Right cardiac atrium (tissue), 5 donors: ENCODE data around the gene TRIM47. TPM values are rescaled to one million over a fixed set of nuclear protein-coding genes. Genes with fewer than 3 reads are reported as not detected.
A peak's percentile ranks its signal among the peaks of the same experiment; 100 is the strongest.

ENCODE experiments used
- ATAC-seq, 2 donors: fragments of 200-7000 bp; cut with Tn5 transposase; one replicate each; pipeline versions ENCODE4 v1.8.0 to v1.9.1; 2020; ENCODE audit warnings: moderate library complexity in 2 of 2, mild to moderate bottlenecking in 1 of 2
- DNase-seq, 3 donors: peaks; one replicate each; pipeline ENCODE4 v3.0.0-alpha.2; 2020
- H3K27ac ChIP-seq: one replicate; pipeline ENCODE4 v1.5.1; 2013; ENCODE audit warnings: mild to moderate bottlenecking, low read length, control low read depth, moderate library complexity
- H3K27me3 ChIP-seq: one replicate; pipeline ENCODE4 v1.6.1; 2013; ENCODE audit not compliant: control insufficient read depth, insufficient read depth
- H3K4me1 ChIP-seq: one replicate; pipeline ENCODE4 v1.6.1; 2013; ENCODE audit warnings: low read length; ENCODE audit not compliant: control insufficient read depth, insufficient read depth
- H3K4me3 ChIP-seq: one replicate; pipeline ENCODE4 v1.5.1; 2013; ENCODE audit warnings: low read length, control low read depth
- H3K9me3 ChIP-seq: one replicate; pipeline ENCODE4 v1.6.1; 2013; ENCODE audit warnings: low read length; ENCODE audit not compliant: control insufficient read depth
- WGBS: extraction: QIAGEN DNeasy Blood & Tissue Kit; methylation state at CpG from one replicate; pipeline ENCODE4 v1.1.7; 2013; 5-methylcytosine and 5-hydroxymethylcytosine counted together
- intact Hi-C, 4 donors: fragments of 100-400 bp; cut with DNase I; formaldehyde crosslinking; loops; one replicate each; pipeline versions ENCODE4 v1.11.0 to v1.14.0; 2022 to 2023
- polyA plus RNA-seq: library from polyadenylated mRNA; stranded (reverse); fragments of 200-250 nt; gene quantifications from one replicate; pipeline ENCODE4 v1.2.3, GENCODE V29; 2013
- total RNA-seq, 4 donors: library from RNA; stranded (reverse); fragmentation: NEBNext Ultra II Directional; extraction: Animal tissue kit (Norgen Biotek cat#: 25700); gene quantifications; one replicate each; pipeline ENCODE4 v1.2.1, GENCODE V29; 2021
- donor health status: healthy with polysubstance abuse.
- donor health status: DM: no; HTN: yes; CAD: no.
- donor health status: DM: no; HTN: no; CAD: no.
- donor health status: DM: no; HTN: yes; CAD: no; lungs with severe emphysema.
- donor health status: DM: yes; HTN: yes; CAD: no.

Gene TRIM47
- total and polyA plus RNA-seq, 5 donors, result 19.2 to 25.9 (median 25.1) TPM

DNA sequence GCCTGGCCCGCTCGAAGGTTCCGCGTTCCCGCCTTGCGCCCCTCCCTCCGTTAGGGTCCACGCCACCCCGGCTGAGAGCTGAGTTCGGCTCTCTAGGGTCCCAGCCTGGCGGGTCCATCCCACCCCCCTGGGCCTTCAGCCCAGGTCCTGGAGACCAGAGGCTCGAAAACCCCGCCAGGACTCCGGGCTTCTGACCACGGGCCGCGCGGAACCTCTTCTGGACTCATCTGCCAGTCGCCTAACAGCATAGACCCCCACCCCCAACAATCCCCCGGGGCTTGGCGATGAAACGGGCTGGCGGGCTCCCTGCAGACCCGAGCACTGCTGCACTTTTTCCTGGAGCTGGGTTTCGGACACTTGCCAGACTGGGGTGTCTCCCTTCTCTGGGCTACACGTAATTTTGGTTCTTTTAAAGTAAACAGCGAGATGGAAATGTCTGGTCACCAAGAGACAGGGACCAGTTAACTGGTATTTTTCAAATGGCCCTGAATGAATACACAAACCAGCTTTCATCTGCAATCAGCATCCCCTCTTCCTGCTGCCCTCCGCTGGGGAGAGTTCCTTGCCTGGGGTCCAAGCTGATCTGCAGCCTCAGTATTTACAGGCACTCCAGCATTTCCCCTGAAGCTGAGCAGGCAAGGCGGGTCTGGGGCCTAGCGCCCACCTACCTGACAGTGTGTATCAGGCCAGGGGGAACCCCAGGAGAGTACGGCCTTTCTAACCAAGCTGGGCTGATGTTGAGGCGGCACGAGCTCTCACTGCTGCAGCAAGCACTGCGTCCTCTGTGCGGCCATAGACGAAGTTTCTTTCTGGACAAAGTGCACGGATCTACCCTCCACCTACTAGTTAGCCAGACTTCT lies 19.0 kb upstream of the TRIM47 start:
- ATAC-seq, result no peak
- WGBS, result 50% methylated on average over 37 of the region's 37 CpGs
- peak overlapping the region; percentile 46 for H3K27ac ChIP-seq
- no peaks in the 10 kb centered on the region for H3K9me3 ChIP-seq
- H3K27me3 ChIP-seq, result no peaks in the 10 kb centered on the region
- DNase-seq, result peak; percentile 58 to 64 (median 60)
- no peak overlapping the region for H3K4me3 ChIP-seq
- H3K4me1 ChIP-seq, result no peaks in the 10 kb centered on the region
- intact Hi-C loops, result loop anchor here in 2 of 4 donors (10.0 kb wide), 2 partner anchors 113 to 133 kb away; partner anchors contain the start of genes GALK1 (in 1 of the 2) and UNK (in 1 of the 2)

DNA sequence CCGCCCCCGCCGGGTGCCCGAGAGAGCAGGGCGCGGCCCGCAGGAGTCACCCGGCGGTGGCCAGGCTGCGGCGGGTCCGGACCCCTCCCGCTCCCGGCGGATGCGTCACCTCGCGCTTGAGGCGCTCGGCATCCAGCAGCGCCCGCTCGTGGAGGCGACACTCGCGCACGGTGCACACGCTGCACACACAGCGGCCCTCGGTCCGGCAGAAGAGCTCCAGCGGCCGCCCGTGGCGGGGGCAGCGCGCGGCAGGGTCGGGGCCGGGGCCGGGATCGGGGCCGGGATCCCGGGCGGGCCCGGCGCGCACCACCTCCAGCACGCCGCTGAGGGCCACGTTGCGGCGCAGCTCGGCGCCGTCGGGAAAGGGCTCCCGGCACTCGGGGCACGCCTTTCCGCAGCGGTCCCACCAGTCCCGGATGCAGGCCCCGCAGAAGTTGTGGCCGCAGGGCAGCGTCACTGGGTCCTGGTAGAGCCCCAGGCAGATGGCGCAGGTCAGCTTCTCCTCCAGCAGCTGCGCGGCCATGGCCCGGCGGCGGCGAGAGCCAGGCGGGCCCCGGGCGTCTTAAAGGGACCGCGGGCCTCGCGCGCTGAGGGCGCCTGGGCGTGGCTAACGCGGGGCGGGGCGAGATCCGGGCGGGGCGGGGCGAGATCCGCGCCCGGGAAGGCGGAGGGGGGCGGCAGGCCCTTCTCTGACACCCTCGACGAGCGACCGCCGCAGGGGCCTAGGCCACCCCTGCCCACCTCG lies 18.2 kb upstream of the TRIM47 start, which contains the start of gene TRIM65:
TSS of gene TRIM65 (minus strand) at position 537 of the 745 bp plus-strand sequence. CDS start at position 523, 14 bp downstream.
- Histone ChIP-seq H3K9me3 (no peaks in the 10 kb centered on the region), H3K4me3 (peak within 1 kb of the TSS; percentile 60), H3K27me3 (no peaks in the 10 kb centered on the region), H3K4me1 (no peaks in the 10 kb centered on the region), H3K27ac (peak within 1 kb of the TSS; percentile 90)
- WGBS, result under 1% methylated on average over 102 of the region's 102 CpGs
- intact Hi-C loops, result loop anchor here in 2 of 4 donors (10.0 kb wide), 2 partner anchors 112 to 132 kb away; partner anchors contain the start of genes GALK1 (in 1 of the 2) and UNK (in 1 of the 2)
- DNase-seq (peak; percentile 91 to 96 (median 95)), ATAC-seq (peak; percentile 80 to 87)

DNA sequence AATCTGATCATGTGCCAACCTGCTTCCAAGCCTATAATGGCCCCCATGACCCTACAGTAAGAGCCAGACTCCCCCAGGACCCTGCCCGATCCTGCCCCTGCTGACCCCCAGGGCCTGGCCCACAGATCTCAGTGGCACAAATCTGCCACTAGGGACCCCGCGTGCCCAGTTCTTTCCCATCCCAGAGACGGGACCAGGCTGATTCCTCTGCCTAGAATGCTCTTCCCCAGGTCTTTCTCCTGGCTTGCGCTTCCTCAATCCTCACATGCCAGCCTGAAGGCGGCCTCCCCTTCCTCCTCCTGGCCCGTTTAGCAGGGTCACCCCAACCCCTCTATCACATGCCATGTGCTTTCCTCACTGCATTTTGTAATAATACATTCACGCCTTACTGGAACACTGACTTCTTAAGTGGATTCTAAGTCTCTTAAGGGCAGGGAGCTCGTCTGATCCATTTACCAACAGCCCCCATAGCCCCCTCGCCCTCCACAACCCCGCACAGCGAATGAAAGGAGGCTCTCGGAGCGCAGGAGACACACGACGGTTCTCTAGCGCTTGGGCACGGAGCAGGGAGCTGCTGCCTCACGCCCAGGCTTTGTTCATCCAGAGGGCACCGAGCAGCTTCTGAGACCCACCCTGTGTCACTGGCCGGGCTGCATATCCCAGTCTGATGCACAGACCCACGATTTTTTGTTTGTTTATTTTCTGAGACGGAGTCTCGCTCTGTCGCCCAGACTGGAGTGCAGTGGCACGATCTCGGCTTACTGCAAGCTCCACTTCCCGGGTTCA lies 17.2 kb upstream of the TRIM47 start:
- DNase-seq (peak in 2 of 3 donors; percentile 55 to 60), ATAC-seq (peak in 1 of 2 donors; percentile 1)
- no peaks in the 10 kb centered on the region for H3K4me1 ChIP-seq
- 33% methylated on average over 28 of the region's 28 CpGs for WGBS
- no peaks in the 10 kb centered on the region for H3K27me3 ChIP-seq
- H3K27ac ChIP-seq, result no peak overlapping the region
- H3K4me3 ChIP-seq, result peak overlapping the region; percentile 60
- intact Hi-C loops, result loop anchor here in 2 of 4 donors (10.0 kb wide), 2 partner anchors 111 to 131 kb away; partner anchors contain the start of genes GALK1 (in 1 of the 2) and UNK (in 1 of the 2)
- no peaks in the 10 kb centered on the region for H3K9me3 ChIP-seq

DNA sequence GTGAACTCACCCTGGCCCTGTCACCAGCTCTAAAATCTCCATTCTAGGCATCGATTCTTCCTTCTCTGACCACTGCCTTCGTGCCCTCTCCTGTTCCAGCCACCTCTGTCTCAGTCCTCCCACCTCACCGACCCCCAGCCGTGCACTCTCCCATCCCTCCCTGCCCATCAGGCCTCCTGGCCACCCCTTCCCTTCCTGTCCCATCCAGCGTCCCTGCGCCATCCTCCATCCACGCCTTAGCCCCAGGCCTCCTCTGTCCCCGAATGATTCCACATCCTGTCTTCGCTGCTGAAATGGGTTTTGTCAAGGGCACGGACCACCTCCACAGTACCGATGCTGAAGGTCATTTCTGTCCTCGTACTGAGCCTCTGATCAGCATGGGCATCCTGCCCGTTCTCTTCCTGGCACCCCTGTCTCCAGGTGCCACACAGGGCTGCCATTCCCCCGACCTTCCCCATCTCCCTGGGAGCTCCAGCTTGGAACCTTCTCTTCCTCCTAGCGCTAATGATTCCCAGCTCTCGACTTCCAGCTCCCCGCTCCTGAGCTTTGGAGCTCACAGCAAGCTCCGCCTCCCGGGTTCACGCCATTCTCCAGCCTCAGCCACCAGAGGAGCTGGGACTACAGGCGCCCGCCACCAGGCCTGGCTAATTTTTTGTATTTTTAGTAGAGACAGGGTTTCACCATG lies 15.8 kb upstream of the TRIM47 start:
- Histone ChIP-seq H3K9me3 (no peaks in the 10 kb centered on the region), H3K4me1 (no peaks in the 10 kb centered on the region), H3K27ac (no peak overlapping the region), H3K4me3 (no peak overlapping the region), H3K27me3 (no peaks in the 10 kb centered on the region)
- DNase-seq (peak in 2 of 3 donors; percentile 66), ATAC-seq (no peak)
- WGBS, result 77% methylated on average over 22 of the region's 22 CpGs
- intact Hi-C loops, result loop anchor here in 2 of 4 donors (10.0 kb wide), 2 partner anchors 109 to 129 kb away; partner anchors contain the start of genes GALK1 (in 1 of the 2) and UNK (in 1 of the 2)

DNA sequence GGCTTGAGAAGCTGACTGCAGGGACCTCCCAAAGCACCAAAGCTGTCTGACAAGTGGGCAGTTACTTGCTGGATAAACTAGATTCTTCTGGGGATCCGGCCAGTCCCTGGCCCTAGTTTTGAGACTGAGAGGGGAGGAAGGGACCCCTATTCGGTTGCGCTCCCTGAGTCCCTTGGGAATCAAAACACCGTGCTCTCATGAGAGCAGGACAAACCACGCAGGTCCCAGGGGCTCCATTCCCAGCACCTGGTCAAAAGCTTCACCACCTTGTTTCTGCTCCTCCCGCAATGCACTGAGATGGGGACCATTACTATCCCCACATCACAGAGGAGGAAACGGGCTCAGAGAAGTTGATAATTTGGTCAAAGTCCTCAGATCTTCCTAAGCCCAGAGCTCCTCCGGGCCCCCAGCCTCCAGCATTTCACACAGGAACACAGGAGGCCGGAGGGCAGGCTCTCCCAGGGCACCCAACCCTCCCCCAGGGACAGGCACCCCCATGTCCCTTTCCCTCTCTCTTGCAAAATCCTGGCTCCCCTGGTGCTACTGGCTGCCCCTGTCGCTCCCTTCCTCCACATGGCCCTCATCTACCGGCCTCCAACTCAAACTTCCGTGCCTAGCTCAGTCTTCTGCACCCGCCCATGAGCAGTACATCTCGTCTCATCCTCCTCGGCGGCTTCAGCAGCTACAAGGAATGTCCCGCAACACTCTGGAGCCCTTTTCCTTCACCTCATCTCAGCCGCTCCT lies 15.1 kb upstream of the TRIM47 start:
- intact Hi-C loops, result loop anchor here in 2 of 4 donors (10.0 kb wide), 2 partner anchors 109 to 129 kb away; partner anchors contain the start of genes GALK1 (in 1 of the 2) and UNK (in 1 of the 2)
- Histone ChIP-seq H3K27ac (no peak overlapping the region), H3K4me1 (no peaks in the 10 kb centered on the region), H3K9me3 (no peaks in the 10 kb centered on the region), H3K27me3 (no peaks in the 10 kb centered on the region), H3K4me3 (no peak overlapping the region)
- DNase-seq, result no peak
- no peak for ATAC-seq
- 89% methylated on average over 18 of the region's 18 CpGs for WGBS

DNA sequence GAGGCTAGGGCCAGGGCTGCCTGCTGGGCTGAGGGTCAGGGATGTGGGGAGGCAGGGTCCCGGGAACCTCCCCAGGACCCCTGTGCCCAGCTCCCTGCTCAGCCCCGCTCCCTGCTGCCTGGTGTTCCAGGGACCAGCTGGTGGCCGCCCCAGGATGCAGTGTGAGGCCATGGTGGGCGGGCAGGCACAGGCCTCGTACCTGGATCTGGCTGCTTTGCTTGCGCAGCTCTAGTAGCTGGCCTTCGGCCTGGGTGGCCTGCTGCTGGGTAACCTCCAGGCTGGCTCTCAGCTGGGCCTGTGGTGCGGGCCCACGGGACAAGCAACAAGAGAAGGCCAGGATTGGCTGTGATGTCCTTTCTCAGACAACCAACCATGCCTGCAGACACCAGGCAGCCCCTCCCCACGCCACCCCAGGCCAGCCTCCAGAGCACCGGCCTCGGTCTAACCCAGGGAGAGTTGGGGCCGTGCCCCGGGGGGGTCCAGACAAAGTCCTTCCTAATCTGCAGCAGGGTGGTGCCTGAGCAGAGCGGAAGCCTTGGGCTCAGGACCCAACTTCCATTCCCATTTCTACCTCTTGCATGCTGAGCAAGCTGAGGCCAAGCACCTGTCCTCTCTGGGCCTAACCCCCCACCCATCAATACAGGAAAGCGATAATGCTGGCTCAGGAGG lies 14.3 kb upstream of the TRIM47 start:
- intact Hi-C loops, result loop anchor here in 2 of 4 donors (10.0 kb wide), 2 partner anchors 108 to 128 kb away; partner anchors contain the start of genes GALK1 (in 1 of the 2) and UNK (in 1 of the 2)
- Histone ChIP-seq H3K4me1 (no peaks in the 10 kb centered on the region), H3K9me3 (no peaks in the 10 kb centered on the region), H3K4me3 (no peak overlapping the region), H3K27ac (no peak overlapping the region), H3K27me3 (no peaks in the 10 kb centered on the region)
- no peak for ATAC-seq
- peak in 1 of 3 donors; percentile 62 for DNase-seq
- WGBS, result 89% methylated on average over 16 of the region's 16 CpGs

DNA sequence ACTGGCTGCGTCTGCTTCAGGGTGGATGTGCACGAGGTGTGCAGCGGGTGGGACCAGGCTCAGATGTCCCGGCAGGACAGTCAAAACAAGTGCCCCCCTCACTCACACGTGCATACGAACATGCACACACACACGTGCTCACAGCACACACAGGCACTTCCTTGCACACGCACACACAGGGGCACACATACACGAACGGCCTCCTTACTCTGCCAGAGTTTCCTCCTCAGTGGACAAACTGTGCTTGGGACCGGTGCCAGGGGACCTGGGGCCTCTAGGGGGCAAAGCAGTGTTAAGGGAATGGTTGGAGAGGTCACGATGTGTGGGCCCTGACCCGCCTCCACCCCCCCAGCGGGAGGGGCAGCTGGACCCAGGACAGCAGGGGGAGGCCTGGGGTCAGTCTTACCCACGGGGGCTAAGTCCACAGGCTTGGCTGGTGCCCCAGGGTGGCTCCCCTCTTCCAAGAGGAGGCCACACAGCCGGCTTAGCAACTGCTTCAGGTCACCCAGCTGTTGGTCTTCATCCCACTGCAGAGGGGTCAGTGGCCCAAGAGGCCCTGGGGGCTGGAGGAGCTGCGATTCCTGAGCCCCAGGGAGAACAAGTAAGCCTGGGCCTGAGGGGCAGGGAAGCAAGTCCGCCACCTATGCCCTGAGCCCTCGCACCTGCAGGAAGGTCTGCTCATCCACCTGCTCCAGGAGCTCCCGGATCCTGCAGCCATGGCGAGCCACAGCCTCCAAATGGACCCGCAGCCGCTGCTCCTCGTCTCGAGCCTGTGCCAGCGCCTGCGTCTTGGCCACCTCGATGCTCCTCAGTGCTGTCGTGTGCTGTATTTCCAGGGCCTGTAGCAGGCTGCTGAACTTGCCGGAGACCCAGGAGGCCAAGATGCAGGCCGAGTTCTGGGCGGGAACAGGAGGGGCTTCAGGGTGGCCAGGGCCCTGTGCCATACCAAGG lies 13.5 kb upstream of the TRIM47 start:
- no peak overlapping the region for H3K27ac ChIP-seq
- no peaks in the 10 kb centered on the region for H3K9me3 ChIP-seq
- ATAC-seq (no peak), DNase-seq (no peak)
- no peak overlapping the region for H3K4me3 ChIP-seq
- intact Hi-C loops, result loop anchor here in 2 of 4 donors (10.0 kb wide), 2 partner anchors 107 to 127 kb away; partner anchors contain the start of genes GALK1 (in 1 of the 2) and UNK (in 1 of the 2)
- no peaks in the 10 kb centered on the region for H3K27me3 ChIP-seq
- WGBS, result 79% methylated on average over 32 of the region's 32 CpGs
- no peaks in the 10 kb centered on the region for H3K4me1 ChIP-seq

DNA sequence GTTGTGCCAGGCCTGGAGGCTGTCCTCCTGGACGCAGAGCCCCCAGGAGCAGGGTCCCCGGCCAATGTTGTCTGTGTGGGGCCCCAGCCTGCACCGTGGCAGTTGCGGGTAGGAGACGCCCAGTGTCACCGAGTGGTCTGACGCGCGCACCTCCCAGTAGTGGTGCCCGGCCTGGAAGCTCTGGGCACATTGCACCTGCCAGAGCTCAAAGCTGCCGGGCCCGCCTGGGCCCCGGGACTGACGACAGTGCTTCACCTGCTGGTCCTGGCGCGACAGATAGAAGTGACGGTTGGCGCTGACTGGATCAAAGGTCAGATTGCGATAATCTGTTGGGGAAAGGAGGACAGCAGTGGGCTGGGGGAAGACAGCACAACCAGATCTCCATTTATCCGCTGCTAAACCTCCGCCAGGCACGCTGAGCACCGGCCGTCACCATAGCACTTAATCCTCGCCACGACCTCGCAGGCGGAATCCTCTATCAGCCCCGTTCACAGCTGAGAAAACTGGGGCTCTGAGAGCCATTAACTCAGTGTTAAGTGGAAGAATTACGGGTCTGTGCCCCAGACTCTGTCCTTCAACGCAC lies 12.7 kb upstream of the TRIM47 start:
- Histone ChIP-seq H3K27ac (no peak overlapping the region), H3K4me1 (no peaks in the 10 kb centered on the region), H3K4me3 (no peak overlapping the region), H3K27me3 (no peaks in the 10 kb centered on the region), H3K9me3 (no peaks in the 10 kb centered on the region)
- intact Hi-C loops, result loop anchor here in 2 of 4 donors (10.0 kb wide), 2 partner anchors 106 to 126 kb away; partner anchors contain the start of genes GALK1 (in 1 of the 2) and UNK (in 1 of the 2)
- ATAC-seq, result no peak
- WGBS, result 92% methylated on average over 31 of the region's 31 CpGs
- DNase-seq, result no peak
